DOHH2 (cell line): ENCODE results near the gene PEX14.

Experiments
- H3F3A ChIP-seq: fragments of 200-600 bp; sonication (generic), shearing (Covaris generic); 2 replicates; pipeline ENCODE4 v1.6.0; 2016; ENCODE audit warnings: antibody characterized with exemption, mild to moderate bottlenecking; ENCODE audit not compliant: control insufficient read depth, insufficient read depth
- H3K27ac ChIP-seq: fragments of 200-600 bp; sonication (generic); 2 replicates; pipeline ENCODE4 v1.5.1; 2014; ENCODE audit warnings: low read depth, mild to moderate bottlenecking, low read length, moderate library complexity
- H3K27me3 ChIP-seq: fragments of 200-600 bp; sonication (generic); 2 replicates; pipeline ENCODE4 v1.6.1; 2014; ENCODE audit warnings: mild to moderate bottlenecking, low read length, mixed read lengths; ENCODE audit not compliant: control insufficient read depth
- H3K36me3 ChIP-seq: fragments of 200-600 bp; sonication (generic); 2 replicates; pipeline ENCODE4 v1.6.1; 2014; ENCODE audit warnings: mild to moderate bottlenecking, low read length, moderate library complexity, mixed read lengths; ENCODE audit not compliant: control insufficient read depth
- H3K4me1 ChIP-seq: fragments of 200-600 bp; sonication (generic); 2 replicates; pipeline ENCODE4 v1.6.1; 2014; ENCODE audit warnings: mild to moderate bottlenecking, low read length, mixed read lengths; ENCODE audit not compliant: control insufficient read depth
- H3K4me2 ChIP-seq: fragments of 200-600 bp; sonication (generic); 2 replicates; pipeline ENCODE4 v1.6.0; 2014; ENCODE audit warnings: mild to moderate bottlenecking, low read length, moderate library complexity
- H3K4me3 ChIP-seq: fragments of 200-600 bp; sonication (generic); 2 replicates; pipeline ENCODE4 v1.5.1; 2014; ENCODE audit warnings: mild to moderate bottlenecking, low read length, mixed read lengths
- H3K79me2 ChIP-seq: fragments of 200-600 bp; sonication (generic); 2 replicates; pipeline ENCODE4 v1.6.1; 2014; ENCODE audit warnings: mild to moderate bottlenecking, low read length, mixed read lengths; ENCODE audit not compliant: control insufficient read depth
- H3K9me2 ChIP-seq: fragments of 200-600 bp; sonication (generic); replicated peaks from 2 replicates; pipeline ENCODE4 v1.6.1; 2014; ENCODE audit warnings: mild to moderate bottlenecking, low read length, mixed read lengths; ENCODE audit not compliant: control insufficient read depth
- H3K9me3 ChIP-seq: fragments of 200-600 bp; sonication (generic); 2 replicates; pipeline ENCODE4 v1.6.1; 2014; ENCODE audit warnings: antibody characterized with exemption, low read length, mixed read lengths; ENCODE audit not compliant: control insufficient read depth, insufficient read depth
- H4K20me1 ChIP-seq: fragments of 200-600 bp; sonication (generic); 2 replicates; pipeline ENCODE4 v1.6.0; 2014; ENCODE audit warnings: low read depth, mild to moderate bottlenecking, antibody characterized with exemption, low read length, moderate library complexity; ENCODE audit not compliant: control insufficient read depth, insufficient read depth
- EZH2phosphoT487 ChIP-seq: fragments of 200-600 bp; sonication (generic); IDR thresholded peaks from 2 replicates; pipeline ENCODE4 v1.6.1; 2017; ENCODE audit warnings: borderline replicate concordance, mild to moderate bottlenecking, antibody characterized with exemption, low read length, moderate library complexity, mixed read lengths
- TF ChIP-seq, protein P1 (sequence below): fragments of 200-600 bp; sonication (generic); IDR thresholded peaks from one replicate; pipeline ENCODE4 v1.5.1; 2014; ENCODE audit warnings: antibody characterized with exemption, mild to moderate bottlenecking, low read depth, low read length; ENCODE audit not compliant: poor library complexity, severe bottlenecking

PEX14 gene

DNA sequence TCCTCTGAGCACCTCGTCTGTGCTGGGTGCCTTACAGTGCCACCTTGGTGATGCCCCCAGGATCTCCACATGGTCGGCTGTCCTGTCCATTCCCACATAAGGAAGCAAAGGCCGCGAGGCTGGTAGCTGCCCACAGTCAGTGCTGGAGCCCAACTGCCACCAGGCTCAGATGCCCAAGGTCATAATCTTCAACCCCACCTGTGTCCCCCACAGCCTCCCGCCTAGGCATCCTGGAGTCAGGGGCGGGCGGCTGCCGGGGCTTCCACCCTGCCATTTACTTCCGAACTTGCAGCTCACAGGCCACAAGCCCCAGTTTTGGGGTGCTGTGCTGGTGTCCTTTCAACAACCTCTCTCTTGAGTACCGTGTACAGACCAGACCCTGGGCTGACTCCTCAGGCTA, 195.4 kb downstream of the PEX14 start:
- Histone ChIP-seq H3K9me2 (no peaks in the 10 kb centered on the region), H4K20me1 (no peaks in the 10 kb centered on the region), H3K36me3 (no peaks in the 10 kb centered on the region), H3K4me3 (no peak overlapping the region), H3K27ac (no peak overlapping the region), H3K4me2 (no peak overlapping the region), H3K27me3 (no peaks in the 10 kb centered on the region), H3K4me1 (no peaks in the 10 kb centered on the region), H3K9me3 (no peaks in the 10 kb centered on the region), H3F3A (no peaks in the 10 kb centered on the region), H3K79me2 (no peaks in the 10 kb centered on the region)
- TF ChIP-seq EZH2phosphoT487: no peak
- TF ChIP-seq, protein P1, sequence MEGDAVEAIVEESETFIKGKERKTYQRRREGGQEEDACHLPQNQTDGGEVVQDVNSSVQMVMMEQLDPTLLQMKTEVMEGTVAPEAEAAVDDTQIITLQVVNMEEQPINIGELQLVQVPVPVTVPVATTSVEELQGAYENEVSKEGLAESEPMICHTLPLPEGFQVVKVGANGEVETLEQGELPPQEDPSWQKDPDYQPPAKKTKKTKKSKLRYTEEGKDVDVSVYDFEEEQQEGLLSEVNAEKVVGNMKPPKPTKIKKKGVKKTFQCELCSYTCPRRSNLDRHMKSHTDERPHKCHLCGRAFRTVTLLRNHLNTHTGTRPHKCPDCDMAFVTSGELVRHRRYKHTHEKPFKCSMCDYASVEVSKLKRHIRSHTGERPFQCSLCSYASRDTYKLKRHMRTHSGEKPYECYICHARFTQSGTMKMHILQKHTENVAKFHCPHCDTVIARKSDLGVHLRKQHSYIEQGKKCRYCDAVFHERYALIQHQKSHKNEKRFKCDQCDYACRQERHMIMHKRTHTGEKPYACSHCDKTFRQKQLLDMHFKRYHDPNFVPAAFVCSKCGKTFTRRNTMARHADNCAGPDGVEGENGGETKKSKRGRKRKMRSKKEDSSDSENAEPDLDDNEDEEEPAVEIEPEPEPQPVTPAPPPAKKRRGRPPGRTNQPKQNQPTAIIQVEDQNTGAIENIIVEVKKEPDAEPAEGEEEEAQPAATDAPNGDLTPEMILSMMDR: no peak

DNA sequence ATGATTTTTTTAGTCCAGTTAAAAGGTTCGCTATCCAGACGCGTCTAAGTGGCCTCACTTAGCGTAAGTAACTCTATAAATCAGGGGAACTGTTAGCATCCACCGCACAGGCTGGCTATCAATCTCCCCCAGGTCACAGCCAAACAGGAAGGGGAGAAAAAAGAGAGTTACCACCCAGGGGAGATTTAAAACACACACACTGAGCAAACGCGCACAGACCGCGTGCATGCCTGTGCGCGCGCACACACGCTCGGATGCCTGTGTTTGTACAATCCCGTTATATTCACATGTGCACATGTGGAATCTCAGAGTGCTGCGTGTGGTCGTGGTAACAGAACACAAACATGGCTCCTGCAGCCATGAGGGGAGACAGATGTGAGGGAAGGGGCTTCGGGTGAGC, 196.3 kb downstream of the PEX14 start:
- Histone ChIP-seq H3F3A (no peaks in the 10 kb centered on the region), H3K27ac (no peak overlapping the region), H3K9me3 (no peaks in the 10 kb centered on the region), H3K9me2 (no peaks in the 10 kb centered on the region), H3K4me3 (no peak overlapping the region), H3K79me2 (no peaks in the 10 kb centered on the region), H3K27me3 (no peaks in the 10 kb centered on the region), H4K20me1 (no peaks in the 10 kb centered on the region), H3K36me3 (no peaks in the 10 kb centered on the region), H3K4me1 (no peaks in the 10 kb centered on the region), H3K4me2 (no peak overlapping the region)
- TF ChIP-seq, protein P1: no peak
- TF ChIP-seq EZH2phosphoT487: no peak

DNA sequence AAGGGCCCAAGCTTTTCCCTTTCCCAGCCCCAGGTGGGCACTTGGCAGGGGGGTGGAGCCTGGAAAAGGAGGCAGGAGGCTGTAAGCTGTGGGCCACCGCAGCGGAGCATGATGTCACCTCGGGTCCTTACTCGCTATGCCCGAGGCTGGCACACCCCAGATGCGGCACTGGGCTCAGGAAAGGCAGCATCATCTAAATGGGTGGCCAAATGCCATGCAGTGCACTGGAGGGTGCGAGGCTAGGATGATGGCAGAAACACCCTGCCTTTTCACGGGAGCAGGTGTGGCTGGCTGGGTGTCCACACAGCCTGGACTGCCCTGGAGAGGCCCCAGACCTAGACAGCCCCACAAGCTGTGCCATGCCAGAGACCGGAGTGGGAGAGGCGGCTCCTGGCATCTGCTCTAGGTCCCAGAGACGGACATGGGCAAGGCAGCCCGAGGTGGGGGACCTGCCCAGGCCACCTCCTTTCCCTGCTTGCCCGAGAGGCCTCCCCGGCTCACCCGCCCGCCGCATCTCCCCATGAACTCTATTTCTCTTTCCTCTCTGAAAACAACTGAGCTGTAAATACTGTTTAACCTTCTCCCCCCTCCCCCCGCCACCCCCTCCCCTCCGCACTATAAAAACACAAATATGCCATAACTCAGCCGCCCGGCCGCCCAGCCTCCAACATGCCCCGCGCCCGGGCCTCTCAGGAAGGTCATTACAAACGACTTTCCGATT, 197.0 kb downstream of the PEX14 start:
- Histone ChIP-seq H4K20me1 (no peaks in the 10 kb centered on the region), H3K9me2 (no peaks in the 10 kb centered on the region), H3K4me2 (no peak overlapping the region), H3K27ac (no peak overlapping the region), H3F3A (no peaks in the 10 kb centered on the region), H3K79me2 (no peaks in the 10 kb centered on the region), H3K27me3 (no peaks in the 10 kb centered on the region), H3K4me3 (no peak overlapping the region), H3K36me3 (no peaks in the 10 kb centered on the region), H3K9me3 (no peaks in the 10 kb centered on the region), H3K4me1 (no peaks in the 10 kb centered on the region)
- TF ChIP-seq EZH2phosphoT487: no peak
- TF ChIP-seq, protein P1: no peak
